NT2/D1 (cell line): ENCODE measurements around the gene WNT9B.

Experiments
- SUZ12 ChIP-seq: IDR thresholded peaks from 2 replicates; pipeline ENCODE4 v1.6.1; 2011; ENCODE audit not compliant: insufficient read length, insufficient read depth; ENCODE audit errors: extremely low read depth
- YY1 ChIP-seq: IDR thresholded peaks from 2 replicates; pipeline ENCODE4 v1.6.1; 2011; ENCODE audit not compliant: insufficient read length, insufficient read depth
- ZNF274 ChIP-seq: IDR thresholded peaks from 2 replicates; pipeline ENCODE4 v1.6.1; 2011; ENCODE audit warnings: mild to moderate bottlenecking, low read depth, low read length

DNA sequence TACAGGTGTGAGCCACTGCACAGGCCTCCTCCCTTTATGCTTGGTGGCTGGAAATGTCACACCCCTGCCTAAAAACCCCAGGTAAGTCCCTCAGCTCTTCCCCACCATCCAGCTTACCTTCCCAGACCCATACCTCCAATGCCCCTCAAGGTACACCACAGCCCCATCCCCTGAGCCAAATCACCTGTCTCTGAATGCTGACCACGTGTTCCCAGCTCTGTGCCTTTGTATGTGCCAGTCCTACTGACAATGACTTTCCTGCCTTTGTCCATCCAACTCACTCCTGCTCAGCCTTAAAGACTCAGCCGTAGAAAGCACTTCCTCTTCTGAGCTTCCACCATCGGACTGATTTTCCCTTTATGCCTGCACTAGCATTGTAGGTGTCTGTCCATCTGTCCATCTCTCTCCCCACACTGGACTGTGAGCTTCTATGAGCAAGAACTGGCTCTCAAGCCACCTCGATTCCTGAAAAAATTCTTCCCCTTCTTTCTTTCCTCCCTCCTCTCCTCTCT, 40.9 kb downstream of the WNT9B start:
- TF ChIP-seq SUZ12 (no peak), ZNF274 (no peak), YY1 (no peak)
